ENCODE results near the gene HSPA1B. TPM values are rescaled to one million over a fixed set of nuclear protein-coding genes. Genes with fewer than 3 reads are reported as not detected.
"Not testable (repeated sequence)": the region's sequence is repeated elsewhere in the genome, so short reads cannot be mapped to it uniquely, and the experiment has no call there.

The HSPA1B gene
- total RNA-seq, 1 experiment from 2014 or later = 265 TPM

GRCh38 chr6:31796993-31797385 lies 30.5 kb upstream of the HSPA1B start:
- DNase-seq (no peak), ATAC-seq (no peak)
- H3K27ac ChIP-seq (ENCODE audit: low read length) = no peak overlapping the region
- no peaks in the 10 kb centered on the region for H3K27me3 ChIP-seq (ENCODE audit: low read length)
- no peaks in the 10 kb centered on the region for H4K20me1 ChIP-seq (ENCODE audit: low read length)
- ChIA-PET CTCF (no interaction called here), POLR2A (ENCODE audit: unreplicated experiment) (interaction anchor here (0.6 kb wide), 2 partner anchors 29 to 30 kb away, joined by 4 to 14 read pairs; partner anchors contain the start of gene HSPA1B)
- no peaks in the 10 kb centered on the region for H3F3A ChIP-seq (ENCODE audit: low read length, unreplicated experiment)
- no peak overlapping the region for H3K4me3 ChIP-seq (ENCODE audit: low read length)
- H2AFZ ChIP-seq (ENCODE audit: low read length) = no peak overlapping the region
- TF ChIP-seq EZH2phosphoT487 (IDR thresholded peaks at IDR 0.05; ENCODE audit: borderline replicate concordance, low read length) (no peak), EZH2 (IDR thresholded peaks at IDR 0.05; ENCODE audit: low read length, unreplicated experiment) (no peak)
- TF ChIP-seq, protein P1, sequence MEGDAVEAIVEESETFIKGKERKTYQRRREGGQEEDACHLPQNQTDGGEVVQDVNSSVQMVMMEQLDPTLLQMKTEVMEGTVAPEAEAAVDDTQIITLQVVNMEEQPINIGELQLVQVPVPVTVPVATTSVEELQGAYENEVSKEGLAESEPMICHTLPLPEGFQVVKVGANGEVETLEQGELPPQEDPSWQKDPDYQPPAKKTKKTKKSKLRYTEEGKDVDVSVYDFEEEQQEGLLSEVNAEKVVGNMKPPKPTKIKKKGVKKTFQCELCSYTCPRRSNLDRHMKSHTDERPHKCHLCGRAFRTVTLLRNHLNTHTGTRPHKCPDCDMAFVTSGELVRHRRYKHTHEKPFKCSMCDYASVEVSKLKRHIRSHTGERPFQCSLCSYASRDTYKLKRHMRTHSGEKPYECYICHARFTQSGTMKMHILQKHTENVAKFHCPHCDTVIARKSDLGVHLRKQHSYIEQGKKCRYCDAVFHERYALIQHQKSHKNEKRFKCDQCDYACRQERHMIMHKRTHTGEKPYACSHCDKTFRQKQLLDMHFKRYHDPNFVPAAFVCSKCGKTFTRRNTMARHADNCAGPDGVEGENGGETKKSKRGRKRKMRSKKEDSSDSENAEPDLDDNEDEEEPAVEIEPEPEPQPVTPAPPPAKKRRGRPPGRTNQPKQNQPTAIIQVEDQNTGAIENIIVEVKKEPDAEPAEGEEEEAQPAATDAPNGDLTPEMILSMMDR (conservative IDR thresholded peaks at IDR 0.05; ENCODE audit: low read depth, low read length) = no peak
- peaks cover 22% of the 10 kb centered on the region for H3K4me1 ChIP-seq (ENCODE audit: insufficient read depth, low read length)
- intact Hi-C loops (cut with micrococcal nuclease) = no loop called here
- H3K79me2 ChIP-seq (ENCODE audit: low read length) = peaks cover 33% of the 10 kb centered on the region
- no peaks in the 10 kb centered on the region for H3K9me3 ChIP-seq (ENCODE audit: low read length)
- no peak overlapping the region for H3K4me2 ChIP-seq (ENCODE audit: low read length)
- no peak overlapping the region for H3K9ac ChIP-seq (ENCODE audit: low read length)
- BruUV-seq (replicated peaks) = no TSS peak
- H3K36me3 ChIP-seq (ENCODE audit: low read depth, low read length) = peaks cover 6% of the 10 kb centered on the region
- no peaks in the 10 kb centered on the region for H3K9me2 ChIP-seq (replicated peaks; ENCODE audit: low read length)

DNA sequence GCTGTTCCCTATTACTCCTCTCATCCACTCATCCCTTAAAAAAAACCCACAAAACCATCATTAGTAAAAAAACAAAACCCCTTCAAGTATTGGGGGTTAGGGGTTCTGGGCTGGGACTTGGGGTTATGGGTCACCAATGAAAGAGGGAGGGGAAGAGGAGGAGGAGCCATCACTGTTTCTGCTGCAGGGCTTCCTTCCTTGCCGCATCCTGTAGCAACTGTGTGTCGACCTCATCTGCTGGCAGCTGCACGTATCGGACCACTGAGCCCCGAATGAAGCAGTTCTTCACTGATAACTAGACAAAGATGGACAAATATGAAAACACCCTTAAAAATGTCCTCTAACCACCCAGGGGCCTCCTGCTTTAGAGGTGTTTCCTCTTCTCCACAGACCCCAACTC lies 29.9 kb upstream of the HSPA1B start:
- intact Hi-C loops (cut with micrococcal nuclease) = no loop called here
- ChIA-PET CTCF (no interaction called here), POLR2A (ENCODE audit: unreplicated experiment) (no interaction called here)
- Histone ChIP-seq H3K9ac (ENCODE audit: low read length) (no peak overlapping the region), H3K4me2 (ENCODE audit: low read length) (no peak overlapping the region), H3K9me2 (replicated peaks; ENCODE audit: low read length) (no peaks in the 10 kb centered on the region), H3K4me3 (ENCODE audit: low read length) (no peak overlapping the region), H3K27ac (ENCODE audit: low read length) (no peak overlapping the region), H4K20me1 (ENCODE audit: low read length) (no peaks in the 10 kb centered on the region), H3K79me2 (ENCODE audit: low read length) (peaks cover 27% of the 10 kb centered on the region), H3K4me1 (ENCODE audit: insufficient read depth, low read length) (peaks cover 16% of the 10 kb centered on the region), H3K36me3 (ENCODE audit: low read depth, low read length) (peaks cover 3% of the 10 kb centered on the region; the same call in 1 of the 2 replicates), H3K27me3 (ENCODE audit: low read length) (no peaks in the 10 kb centered on the region), H2AFZ (ENCODE audit: low read length) (no peak overlapping the region), H3K9me3 (ENCODE audit: low read length) (no peaks in the 10 kb centered on the region), H3F3A (ENCODE audit: low read length, unreplicated experiment) (no peaks in the 10 kb centered on the region)
- TF ChIP-seq EZH2phosphoT487 (IDR thresholded peaks at IDR 0.05; ENCODE audit: borderline replicate concordance, low read length) = no peak
- no peak for TF ChIP-seq EZH2 (IDR thresholded peaks at IDR 0.05; ENCODE audit: low read length, unreplicated experiment)
- TF ChIP-seq, protein P1 (conservative IDR thresholded peaks at IDR 0.05; ENCODE audit: low read depth, low read length) = no peak
- ATAC-seq = no peak
- BruUV-seq (replicated peaks) = no TSS peak
- DNase-seq = no peak

DNA sequence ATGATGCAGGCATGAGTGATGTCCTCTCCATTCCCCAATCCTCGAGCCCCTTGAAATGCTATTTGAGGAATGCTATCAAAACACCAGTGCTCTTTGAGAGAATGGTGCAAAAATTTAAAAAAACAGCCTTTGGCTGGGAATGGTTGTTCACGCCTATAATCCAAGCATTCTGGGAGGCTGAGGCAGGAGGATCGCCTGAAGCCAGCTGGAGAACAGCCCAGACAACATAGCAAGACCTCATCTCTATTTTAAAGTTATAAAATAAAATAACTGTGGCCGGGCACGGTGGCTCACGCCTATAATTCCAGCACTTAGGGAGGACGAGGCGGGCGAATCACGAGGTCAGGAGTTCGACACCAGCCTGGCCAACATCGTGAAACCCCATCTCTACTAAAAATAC lies 27.8 kb upstream of the HSPA1B start:
- Histone ChIP-seq H3K9me2 (replicated peaks; ENCODE audit: low read length) (no peaks in the 10 kb centered on the region), H3K4me1 (ENCODE audit: insufficient read depth, low read length) (no peaks in the 10 kb centered on the region), H3K9ac (ENCODE audit: low read length) (no peak overlapping the region), H2AFZ (ENCODE audit: low read length) (no peak overlapping the region), H3K4me2 (ENCODE audit: low read length) (no peak overlapping the region), H3K4me3 (ENCODE audit: low read length) (no peak overlapping the region), H3F3A (ENCODE audit: low read length, unreplicated experiment) (no peaks in the 10 kb centered on the region), H3K36me3 (ENCODE audit: low read depth, low read length) (peaks cover 3% of the 10 kb centered on the region; the same call in 1 of the 2 replicates), H4K20me1 (ENCODE audit: low read length) (no peaks in the 10 kb centered on the region), H3K27ac (ENCODE audit: low read length) (no peak overlapping the region), H3K27me3 (ENCODE audit: low read length) (no peaks in the 10 kb centered on the region), H3K9me3 (ENCODE audit: low read length) (no peaks in the 10 kb centered on the region), H3K79me2 (ENCODE audit: low read length) (peaks cover 23% of the 10 kb centered on the region)
- TF ChIP-seq, protein P1 (conservative IDR thresholded peaks at IDR 0.05; ENCODE audit: low read depth, low read length) = no peak
- no peak for TF ChIP-seq EZH2 (IDR thresholded peaks at IDR 0.05; ENCODE audit: low read length, unreplicated experiment)
- no peak for TF ChIP-seq EZH2phosphoT487 (IDR thresholded peaks at IDR 0.05; ENCODE audit: borderline replicate concordance, low read length)
- intact Hi-C loops (cut with micrococcal nuclease) = no loop called here
- POLR2A ChIA-PET (ENCODE audit: unreplicated experiment) = no interaction called here
- ATAC-seq (no peak), DNase-seq (no peak)
- CTCF ChIA-PET = no interaction called here
- BruUV-seq (replicated peaks) = no TSS peak

- H2AFZ ChIP-seq (ENCODE audit: low read length); H3F3A ChIP-seq (ENCODE audit: low read length, unreplicated experiment); DNase-seq; intact Hi-C loops (cut with micrococcal nuclease); H3K4me2 ChIP-seq (ENCODE audit: low read length); POLR2A ChIA-PET (ENCODE audit: unreplicated experiment); H3K9ac ChIP-seq (ENCODE audit: low read length); H3K27me3 ChIP-seq (ENCODE audit: low read length); H4K20me1 ChIP-seq (ENCODE audit: low read length); H3K9me3 ChIP-seq (ENCODE audit: low read length); H3K4me1 ChIP-seq (ENCODE audit: insufficient read depth, low read length); H3K4me3 ChIP-seq (ENCODE audit: low read length); ATAC-seq; BruUV-seq (replicated peaks); H3K27ac ChIP-seq (ENCODE audit: low read length); CTCF ChIA-PET; H3K9me2 ChIP-seq (replicated peaks; ENCODE audit: low read length); H3K36me3 ChIP-seq (ENCODE audit: low read depth, low read length): not testable (repeated sequence)
- H3K79me2 ChIP-seq (ENCODE audit: low read length) = peaks cover 30% of the 10 kb centered on the region
These were observed 26.3 kb upstream of the HSPA1B start for GRCh38 chr6:31801031-31801927.

Data from PC-3 (cell line).